SK-N-SH treated with all-trans-retinoic acid at 6 μM for 48 hours (cell line): ENCODE measurements around the gene CFL2.

Experiments used
- ARNTL ChIP-seq: fragments of 450-650 bp; formaldehyde crosslinking; IDR thresholded peaks from 2 replicates; pipeline ENCODE4 v1.5.0; 2020; ENCODE audit warnings: low read depth, mild to moderate bottlenecking, moderate library complexity, borderline replicate concordance
- BACH2 ChIP-seq: fragments of 250-450 bp; sonication (Bioruptor Pico); IDR thresholded peaks from 2 replicates; pipeline ENCODE4 v1.9.0; 2021; ENCODE audit warnings: mild to moderate bottlenecking, borderline replicate concordance
- ESRRG ChIP-seq: fragments of 250-450 bp; sonication (Bioruptor Pico); IDR thresholded peaks from 2 replicates; pipeline ENCODE4 v1.6.1; 2021; ENCODE audit warnings: mild to moderate bottlenecking
- PATZ1 ChIP-seq: fragments of 250-450 bp; sonication (Bioruptor Pico); IDR thresholded peaks from 2 replicates; pipeline ENCODE4 v1.8.0; 2020; ENCODE audit warnings: mild to moderate bottlenecking, moderate library complexity, borderline replicate concordance
- SNAI2 ChIP-seq: fragments of 250-450 bp; sonication (Bioruptor Pico); IDR thresholded peaks from 2 replicates; pipeline ENCODE4 v1.5.0; 2020; ENCODE audit warnings: mild to moderate bottlenecking, moderate library complexity
- ZFP30 ChIP-seq: fragments of 450-650 bp; formaldehyde crosslinking; IDR thresholded peaks from 2 replicates; pipeline ENCODE4 v1.5.0; 2022; ENCODE audit warnings: mild to moderate bottlenecking, moderate library complexity

GRCh38 chr14:34715127-34715863 lies 902 bp upstream of the CFL2 start:
- TF ChIP-seq ESRRG (CRISPR knock-in tag), result no peak
- no peak for TF ChIP-seq BACH2 (CRISPR knock-in tag)
- no peak for TF ChIP-seq PATZ1
- no peak for TF ChIP-seq SNAI2 (CRISPR knock-in tag)
- no peak for TF ChIP-seq ARNTL (CRISPR knock-in tag)
- no peak for TF ChIP-seq ZFP30 (CRISPR knock-in tag)
